GM21717 (cell line): ENCODE measurements around the gene PLXNB1.

Experiments used
- ATAC-seq: cut with Tn5 transposase; IDR thresholded peaks from one replicate; pipeline ENCODE4 v1.9.1; 2021; ENCODE audit warnings: mild to moderate bottlenecking, moderate library complexity; ENCODE audit not compliant: unreplicated experiment

The PLXNB1 gene

GRCh38 chr3:48433472-48434118, 3.7 kb upstream of the PLXNB1 start:
- no peak for ATAC-seq

- no peak for ATAC-seq
Measured at GRCh38 chr3:48432411-48433371, 2.8 kb upstream of the PLXNB1 start.

- ATAC-seq, result no peak
Measured at GRCh38 chr3:48431224-48432029, 1.5 kb upstream of the PLXNB1 start.

- ATAC-seq, result no peak
Measured at GRCh38 chr3:48430708-48431101, 819 bp upstream of the PLXNB1 start.

GRCh38 chr3:48429317-48429959, 448 bp downstream of the PLXNB1 start:
- ATAC-seq, result no peak

GRCh38 chr3:48428572-48429316, 1.1 kb downstream of the PLXNB1 start:
- ATAC-seq, result no peak

GRCh38 chr3:48428088-48428571, 1.8 kb downstream of the PLXNB1 start:
- no peak for ATAC-seq

GRCh38 chr3:48427630-48427962, 2.3 kb downstream of the PLXNB1 start:
- no peak for ATAC-seq

GRCh38 chr3:48426944-48427629, 2.8 kb downstream of the PLXNB1 start:
- no peak for ATAC-seq

GRCh38 chr3:48426401-48426909, 3.4 kb downstream of the PLXNB1 start:
- no peak for ATAC-seq

GRCh38 chr3:48425281-48425812, 4.5 kb downstream of the PLXNB1 start:
- no peak for ATAC-seq

GRCh38 chr3:48423883-48424695, 5.8 kb downstream of the PLXNB1 start:
- no peak for ATAC-seq

GRCh38 chr3:48423241-48423882, 6.5 kb downstream of the PLXNB1 start:
- ATAC-seq, result no peak

- no peak for ATAC-seq
Measured at GRCh38 chr3:48422681-48423080, 7.2 kb downstream of the PLXNB1 start.

- ATAC-seq, result no peak
Measured at GRCh38 chr3:48422272-48422671, 7.6 kb downstream of the PLXNB1 start.

- no peak for ATAC-seq
Measured at GRCh38 chr3:48420561-48420960, 9.3 kb downstream of the PLXNB1 start.

- ATAC-seq, result no peak
Measured at GRCh38 chr3:48419597-48419996, 10.3 kb downstream of the PLXNB1 start.

- ATAC-seq, result no peak
Measured at GRCh38 chr3:48419149-48419548, 10.7 kb downstream of the PLXNB1 start.
